H1 (cell line): Measurements from ENCODE around the gene RBM24. TPM values are rescaled to one million over a fixed set of nuclear protein-coding genes. Genes with fewer than 3 reads are reported as not detected.

Experiments
- CTCF ChIA-PET: fragments of 300-600 bp; sonication (Branson Sonifier 250); formaldehyde crosslinking; loops from one replicate; lab custom pipeline; 2021; ENCODE audit not compliant: partially characterized antibody; lab: Charles Lee
- POLR2A ChIA-PET: fragments of 300-600 bp; sonication (Branson Sonifier 250); formaldehyde crosslinking; loops from one replicate; lab custom pipeline; 2021; ENCODE audit warnings: inconsistent platforms; ENCODE audit not compliant: partially characterized antibody; lab: Charles Lee
- DNase-seq, 2 experiments: peaks; one replicate each; pipeline versions ENCODE4 v3.0.0 to v3.0.0-alpha.2; 2010 to 2022; ENCODE audit warnings: low spot score in 2 of 2, low read depth in 1 of 2, mixed read lengths in 1 of 2
- FAIRE-seq: peaks from 2 replicates; lab custom pipeline; 2011; peaks lifted over from hg19 to GRCh38; lab: Jason Lieb, UNC
- H2AFZ ChIP-seq: 2 replicates; pipeline ENCODE4 v1.8.1; 2012; ENCODE audit warnings: low read length, inconsistent platforms
- H2AK5ac ChIP-seq: 2 replicates; pipeline ENCODE4 v1.6.1; 2013; ENCODE audit warnings: low read depth, low read length
- H2BK120ac ChIP-seq: replicated peaks from 2 replicates; pipeline ENCODE3; 2013; ENCODE audit warnings: low read depth, low read length, inconsistent platforms
- H2BK12ac ChIP-seq: 2 replicates; pipeline ENCODE4 v1.6.1; 2013; ENCODE audit warnings: low read depth, low read length
- H2BK15ac ChIP-seq: 2 replicates; pipeline ENCODE4 v1.6.1; 2013; ENCODE audit warnings: low read length
- H2BK20ac ChIP-seq: 2 replicates; pipeline ENCODE4 v1.6.1; 2013; ENCODE audit warnings: low read length
- H2BK5ac ChIP-seq: 2 replicates; pipeline ENCODE4 v1.6.1; 2013; ENCODE audit warnings: low read depth, low read length
- H3K14ac ChIP-seq: 2 replicates; pipeline ENCODE4 v1.6.1; 2013; ENCODE audit warnings: inconsistent platforms; ENCODE audit not compliant: insufficient read length
- H3K18ac ChIP-seq: 2 replicates; pipeline ENCODE4 v1.6.1; 2013; ENCODE audit warnings: low read length; ENCODE audit errors: extremely low read depth
- H3K23ac ChIP-seq: 2 replicates; pipeline ENCODE4 v1.6.1; 2013; ENCODE audit warnings: inconsistent platforms; ENCODE audit not compliant: insufficient read length
- H3K23me2 ChIP-seq: 2 replicates; pipeline ENCODE4 v1.6.1; 2013; ENCODE audit warnings: low read depth, low read length
- H3K27ac ChIP-seq: 2 replicates; pipeline ENCODE4 v1.6.1; 2011; ENCODE audit warnings: low read depth, low read length, inconsistent platforms
- H3K27me3 ChIP-seq, 4 experiments: replicated peaks in 1 of 4; 1 replicate in 1 of 4; 2 replicates in 3 of 4; pipeline versions ENCODE4 v1.6.1 to v1.8.1; 2011 to 2013; ENCODE audit warnings: low read length in 3 of 4, mild to moderate bottlenecking in 3 of 4, inconsistent platforms in 2 of 4, mixed read lengths in 2 of 4, moderate library complexity in 1 of 4; ENCODE audit not compliant: control insufficient read depth in 3 of 4, insufficient read depth in 3 of 4; ENCODE audit errors: extremely low read depth in 1 of 4
- H3K36me3 ChIP-seq, 4 experiments: 2 replicates each; pipeline versions ENCODE4 v1.6.1 to v1.8.1; 2011 to 2013; ENCODE audit warnings: mild to moderate bottlenecking in 4 of 4, low read length in 3 of 4, moderate library complexity in 2 of 4, control low read depth in 1 of 4, inconsistent platforms in 1 of 4; ENCODE audit not compliant: insufficient read depth in 4 of 4, control insufficient read depth in 2 of 4
- H3K4ac ChIP-seq: replicated peaks from 2 replicates; pipeline ENCODE3; 2013; ENCODE audit warnings: low read length, low read depth, mixed read lengths, inconsistent platforms; ENCODE audit not compliant: insufficient read length
- H3K4me1 ChIP-seq, 4 experiments: replicated peaks in 1 of 4; 1 replicate in 1 of 4; 2 replicates in 3 of 4; pipeline versions ENCODE4 v1.6.1 to v1.8.1; 2011 to 2013; ENCODE audit warnings: low read length in 3 of 4, inconsistent platforms in 2 of 4, mixed read lengths in 1 of 4; ENCODE audit not compliant: insufficient read depth in 4 of 4, control insufficient read depth in 3 of 4
- H3K4me2 ChIP-seq, 2 experiments: 2 replicates each; pipeline versions ENCODE4 v1.6.1 to v1.8.1; 2011 to 2013; ENCODE audit warnings: low read depth in 2 of 2, low read length in 2 of 2, control low read depth in 1 of 2, inconsistent platforms in 1 of 2, mild to moderate bottlenecking in 1 of 2; ENCODE audit not compliant: insufficient read depth in 1 of 2
- H3K4me3 ChIP-seq, 4 experiments: fragments of 200-600, 300-600 bp in 1 of 4; sonication (generic), shearing (Covaris generic), sonication (Bioruptor Twin) in 1 of 4; 2 replicates each; pipeline versions ENCODE4 v1.5.1 to v1.8.1; 2011 to 2016; ENCODE audit warnings: low read length in 4 of 4, low read depth in 3 of 4, control low read depth in 2 of 4, inconsistent platforms in 2 of 4, mild to moderate bottlenecking in 2 of 4, mixed read lengths in 1 of 4, moderate library complexity in 1 of 4; ENCODE audit not compliant: insufficient read depth in 2 of 4; ENCODE audit errors: extremely low read depth in 1 of 4
- H3K56ac ChIP-seq: replicated peaks from 2 replicates; pipeline ENCODE3; 2013; ENCODE audit warnings: low read depth, mild to moderate bottlenecking, mixed read lengths, low read length, inconsistent platforms; ENCODE audit not compliant: insufficient read length
- H3K79me1 ChIP-seq: 2 replicates; pipeline ENCODE4 v1.6.1; 2013; ENCODE audit warnings: low read depth, low read length, control low read depth
- H3K79me2 ChIP-seq, 2 experiments: 2 replicates each; pipeline versions ENCODE4 v1.6.1 to v1.8.1; 2012 to 2013; ENCODE audit warnings: low read length in 2 of 2, mild to moderate bottlenecking in 2 of 2, inconsistent platforms in 1 of 2; ENCODE audit not compliant: insufficient read depth in 2 of 2, control insufficient read depth in 1 of 2
- H3K9ac ChIP-seq, 4 experiments: replicated peaks in 1 of 4; 1 replicate in 1 of 4; 2 replicates in 3 of 4; pipeline versions ENCODE4 v1.6.1 to v1.8.1; 2011 to 2013; ENCODE audit warnings: low read depth in 3 of 4, low read length in 3 of 4, control low read depth in 2 of 4, mild to moderate bottlenecking in 2 of 4, moderate library complexity in 2 of 4, inconsistent platforms in 1 of 4; ENCODE audit errors: extremely low read depth in 1 of 4
- H3K9me3 ChIP-seq, 2 experiments: 2 replicates each; pipeline versions ENCODE4 v1.6.1 to v1.8.1; 2012 to 2013; ENCODE audit warnings: mild to moderate bottlenecking in 2 of 2, moderate library complexity in 2 of 2, control low read depth in 1 of 2, inconsistent platforms in 1 of 2, low read depth in 1 of 2, low read length in 1 of 2, mixed read lengths in 1 of 2; ENCODE audit not compliant: insufficient read depth in 2 of 2
- H4K20me1 ChIP-seq, 2 experiments: replicated peaks in 1 of 2; 2 replicates each; pipeline versions ENCODE3 to v1.8.1; 2011 to 2013; ENCODE audit warnings: inconsistent platforms in 2 of 2, low read length in 2 of 2, mild to moderate bottlenecking in 1 of 2; ENCODE audit not compliant: insufficient read depth in 2 of 2, control insufficient read depth in 1 of 2
- H4K5ac ChIP-seq: 2 replicates; pipeline ENCODE4 v1.6.1; 2013; ENCODE audit warnings: low read length, low read depth, mixed read lengths, inconsistent platforms; ENCODE audit not compliant: insufficient read length
- H4K8ac ChIP-seq: 2 replicates; pipeline ENCODE4 v1.8.0; 2013; ENCODE audit warnings: mild to moderate bottlenecking, moderate library complexity, low read length, inconsistent platforms; ENCODE audit not compliant: insufficient read depth; ENCODE audit errors: extremely low read depth
- H4K91ac ChIP-seq: replicated peaks from 2 replicates; pipeline ENCODE3; 2013; ENCODE audit warnings: low read length, mixed read lengths, inconsistent platforms; ENCODE audit not compliant: insufficient read length
- EZH2 ChIP-seq: fragments of 200-600 bp; sonication (generic); IDR thresholded peaks from 2 replicates; pipeline ENCODE4 v1.7.1; 2012; ENCODE audit warnings: low read depth, mild to moderate bottlenecking, moderate library complexity, low read length, inconsistent platforms; ENCODE audit not compliant: severe bottlenecking
- SAP30 ChIP-seq: fragments of 300-600 bp; sonication (generic); IDR thresholded peaks from 2 replicates; pipeline ENCODE4 v1.7.1; 2012; ENCODE audit warnings: low read length, moderate library complexity, mild to moderate bottlenecking, inconsistent platforms; ENCODE audit not compliant: insufficient read depth, insufficient replicate concordance
- SUZ12 ChIP-seq: fragments of 200-600 bp; sonication (generic); IDR thresholded peaks from 2 replicates; pipeline ENCODE4 v1.6.1; 2012; ENCODE audit warnings: mild to moderate bottlenecking, inconsistent platforms, low read length, moderate library complexity, mixed read lengths
- WGBS, 2 experiments: shearing (Covaris generic) in 1 of 2; methylation state at CpG; one replicate each; pipeline versions ENCODE4 v1.1.6 to v1.1.7; 2013 to 2015; ENCODE audit warnings: low lambda C conversion rate in 2 of 2, mixed read lengths in 2 of 2, inconsistent platforms in 1 of 2, low coverage in 1 of 2, missing lambda C conversion rate in 1 of 2; ENCODE audit not compliant: insufficient replicate concordance in 2 of 2, insufficient coverage in 1 of 2, insufficient read length in 1 of 2; ENCODE audit errors: extremely low coverage in 1 of 2, missing lambda C conversion rate in 1 of 2; 5-methylcytosine and 5-hydroxymethylcytosine counted together
- polyA plus RNA-seq, 7 experiments: library from polyadenylated mRNA; depleted of rRNA in 3 of 7; stranded (reverse) in 5 of 7; unstranded in 2 of 7; fragments of >200 nt in 5 of 7; fragments of 200-250 nt in 2 of 7; gene quantifications; 1 replicate in 5 of 7; 2 replicates in 1 of 7; 4 replicates in 1 of 7; pipeline versions ENCODE4 v1.2.1 to v1.2.3, GENCODE V29; 2011 to 2013; ENCODE audit warnings: missing spikeins in 2 of 7, mixed read lengths in 2 of 7
- total RNA-seq: library from RNA; stranded (reverse); fragmentation: NEBNext Ultra II Directional; extraction: Animal tissue kit (Norgen Biotek cat#: 25700); gene quantifications from 2 replicates; pipeline ENCODE4 v1.2.1, GENCODE V29; 2021

The RBM24 gene
- total and polyA plus RNA-seq, 2 of the 8 experiments (the other 6 are each of a cell fraction or from before 2014, with no cell fraction given): 0.52 to 2.6 TPM

DNA sequence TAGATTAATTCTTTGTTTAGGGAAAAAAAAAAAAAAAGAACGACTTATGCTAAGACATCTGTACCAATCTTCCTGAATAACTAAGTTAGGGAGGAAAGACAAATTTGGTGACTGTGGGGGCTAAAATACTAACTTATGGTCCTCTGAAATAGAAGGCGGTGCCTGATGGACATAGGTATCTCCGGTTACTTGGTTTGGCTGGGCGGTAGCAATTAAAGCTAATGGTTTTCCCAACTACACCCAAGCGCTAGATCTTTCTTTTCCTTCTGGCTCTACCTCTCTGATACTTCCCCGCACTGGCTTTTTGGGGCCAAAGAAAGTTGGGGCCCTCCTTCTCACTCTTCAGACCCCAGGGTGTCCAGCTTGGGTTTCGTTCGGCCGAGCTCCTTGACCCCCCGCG lies 1.0 kb upstream of the RBM24 start:
- Histone ChIP-seq H3K56ac (no peak overlapping the region), H3K4me2 (peak overlapping the region; percentile 76 to 88), H4K8ac (no peak overlapping the region), H3K36me3 (no peaks in the 10 kb centered on the region), H2AFZ (no peak overlapping the region; the same call in 1 of the 2 replicates), H3K4ac (no peak overlapping the region), H2BK120ac (no peak overlapping the region), H4K5ac (no peak overlapping the region), H3K27me3 (peaks cover 25 to 48% (median 42%) of the 10 kb centered on the region in 4 experiments), H2BK12ac (no peak overlapping the region), H2BK5ac (no peak overlapping the region), H3K27ac (no peak overlapping the region), H4K91ac (no peak overlapping the region), H4K20me1 (peaks cover 0 to 4% of the 10 kb centered on the region in 2 experiments), H2BK15ac (no peak overlapping the region), H3K23me2 (peaks cover 8% of the 10 kb centered on the region; the same call in 1 of the 2 replicates), H3K18ac (no peak overlapping the region), H3K79me2 (no peaks in the 10 kb centered on the region), H3K14ac (no peak overlapping the region), H3K4me1 (peaks cover 0 to 4% (median under 1%) of the 10 kb centered on the region in 4 experiments; a peak in 4 of 7 replicates), H3K4me3 (peak overlapping the region; percentile 40 to 80 (median 64)), H3K23ac (no peak overlapping the region), H3K79me1 (no peaks in the 10 kb centered on the region), H3K9me3 (no peaks in the 10 kb centered on the region), H2AK5ac (no peak overlapping the region), H3K9ac (no peak overlapping the region), H2BK20ac (no peak overlapping the region)
- WGBS, 2 experiments: 12% methylated on average over 11 of the region's 11 CpGs; no CpG with 5 or more reads in 1 of the 2 experiments
- DNase-seq (no peak), FAIRE-seq (no peak)
- ChIA-PET CTCF (interaction anchor here (0.6 to 1.4 kb wide), 9 partner anchors 24 to 225 kb away, joined by 3 to 6 read pairs (median 3); no protein-coding TSS in a partner anchor), POLR2A (interaction anchor here (0.9 to 1.5 kb wide), 2 partner anchors 9 to 114 kb away, joined by 6 read pairs; partner anchors contain the start of gene CAP2)
- TF ChIP-seq SAP30 (no peak), EZH2 (peak; percentile 62), SUZ12 (peak; percentile 40)
